ENCODE data around the gene CAPZA3.
"Not testable (repeated sequence)": the region's sequence is repeated elsewhere in the genome, so short reads cannot be mapped to it uniquely, and the experiment has no call there.

The CAPZA3 gene

DNA sequence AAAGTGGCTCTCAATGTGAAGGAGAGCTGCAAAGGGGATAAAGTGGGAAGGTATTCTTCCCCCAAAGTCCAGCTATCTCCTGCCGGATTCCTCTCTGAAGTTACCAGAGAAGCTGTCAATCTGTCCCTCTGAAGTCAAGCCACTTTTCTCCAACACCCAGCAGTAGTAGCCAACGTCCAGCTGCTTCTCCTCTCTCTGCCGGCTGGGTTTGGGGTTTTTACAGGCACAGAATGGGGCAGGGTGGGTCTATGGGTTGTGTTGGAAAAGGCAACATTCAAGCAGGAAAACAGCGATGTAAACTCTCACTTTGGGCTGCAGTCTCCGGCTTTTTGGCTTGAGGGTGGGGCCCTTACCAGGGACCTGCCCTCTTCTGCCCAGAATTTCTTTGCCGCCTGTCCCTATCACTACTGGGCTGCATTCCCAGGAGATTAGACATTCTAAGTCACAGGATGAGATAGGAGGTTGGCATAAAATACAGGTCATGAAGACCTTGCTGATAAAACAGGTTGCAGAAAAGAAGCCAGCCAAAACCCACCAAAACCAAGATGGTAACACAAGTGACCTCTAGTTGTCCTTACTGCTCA is 16.3 kb downstream of the CAPZA3 start:
- no peak for DNase-seq

DNA sequence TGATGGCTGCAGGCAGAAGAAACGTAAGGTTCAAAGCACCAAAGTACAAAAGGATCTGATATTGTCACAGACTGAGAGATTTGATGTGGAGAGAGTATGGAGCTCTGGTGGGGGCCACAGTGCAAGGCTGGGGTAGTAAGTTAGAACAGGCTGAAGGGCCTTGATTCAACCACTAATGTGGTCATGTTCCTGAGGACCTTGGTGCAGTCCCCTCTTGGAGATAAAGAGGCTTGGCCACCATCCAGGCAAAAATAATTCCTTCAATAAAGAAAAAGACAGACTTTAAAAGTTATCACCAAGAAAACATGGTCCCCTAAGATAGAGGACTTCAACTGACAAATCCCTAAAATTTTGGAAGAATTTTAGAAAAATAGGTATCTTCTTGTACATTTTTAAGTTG is 17.4 kb downstream of the CAPZA3 start:
- no peak for DNase-seq

DNA sequence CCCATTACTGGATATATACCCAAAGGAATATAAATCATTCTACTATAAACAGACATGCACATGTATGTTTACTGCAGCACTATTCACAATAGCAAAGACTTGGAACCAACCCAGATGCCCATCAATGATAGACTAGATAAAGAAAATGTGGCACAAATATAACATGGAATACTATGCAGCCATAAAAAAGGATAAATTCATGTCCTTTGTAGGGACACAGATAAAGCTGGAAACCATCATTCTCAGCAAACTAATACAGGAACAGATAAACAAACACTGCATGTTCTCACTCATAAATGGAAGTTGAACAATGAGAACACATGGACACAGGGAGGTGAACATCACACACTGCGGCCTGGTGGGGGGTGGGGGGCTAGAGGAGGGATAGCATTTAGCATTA is 28.6 kb downstream of the CAPZA3 start:
- not testable (repeated sequence) for DNase-seq

DNA sequence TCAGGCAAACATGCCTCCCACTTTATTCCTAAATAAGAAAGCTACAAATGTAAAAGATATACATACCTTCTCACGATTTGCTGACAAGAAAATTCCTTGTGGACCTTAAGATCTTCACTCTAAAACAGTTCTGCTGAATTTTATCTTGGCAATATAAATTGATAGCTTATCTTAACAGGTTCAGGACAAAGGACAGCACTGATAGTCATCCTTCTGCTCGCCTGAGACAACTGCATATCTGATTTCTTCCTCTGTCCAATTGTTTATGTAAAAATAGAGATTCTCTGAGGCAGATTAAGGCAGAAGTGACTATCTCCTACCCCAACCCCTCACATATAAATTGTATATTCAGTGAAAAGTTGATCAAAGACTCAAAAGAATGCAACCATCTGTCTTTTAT is 44.9 kb downstream of the CAPZA3 start:
- DNase-seq = no peak

DNA sequence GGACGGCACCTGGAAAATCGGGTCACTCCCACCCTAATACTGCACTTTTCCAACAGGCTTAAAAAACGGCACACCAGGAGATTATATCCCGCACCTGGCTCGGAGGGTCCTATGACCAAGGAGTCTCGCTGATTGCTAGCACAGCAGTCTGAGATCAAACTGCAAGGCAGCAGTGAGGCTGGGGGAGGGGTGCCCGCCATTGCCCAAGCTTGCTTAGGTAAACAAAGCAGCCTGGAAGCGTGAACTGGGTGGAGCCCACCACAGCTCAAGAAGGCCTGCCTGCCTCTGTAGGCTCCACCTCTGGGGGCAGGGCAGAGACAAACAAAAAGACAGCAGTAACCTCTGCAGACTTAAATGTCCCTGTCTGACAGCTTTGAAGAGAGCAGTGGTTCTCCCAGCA is 47.5 kb downstream of the CAPZA3 start:
- not testable (repeated sequence) for DNase-seq
